Choroid plexus epithelial cell (primary cell): Measurements from ENCODE around the gene MS4A6A.
"Not testable (repeated sequence)": the region's sequence is repeated elsewhere in the genome, so short reads cannot be mapped to it uniquely, and the experiment has no call there.

Experiments used
- DNase-seq: peaks from one replicate; pipeline ENCODE4 v3.0.0-alpha.2; 2010; ENCODE audit warnings: low read depth
- H3K4me3 ChIP-seq: 2 replicates; pipeline ENCODE4 v1.5.1; 2011; ENCODE audit warnings: low read depth, mild to moderate bottlenecking, control low read depth, low read length, moderate library complexity
- TF ChIP-seq, protein P1 (sequence below): conservative IDR thresholded peaks from 2 replicates; pipeline ENCODE4 v1.5.1; 2011; ENCODE audit warnings: low read depth, mild to moderate bottlenecking, control low read depth, inconsistent platforms, low read length, moderate library complexity

Gene MS4A6A

DNA sequence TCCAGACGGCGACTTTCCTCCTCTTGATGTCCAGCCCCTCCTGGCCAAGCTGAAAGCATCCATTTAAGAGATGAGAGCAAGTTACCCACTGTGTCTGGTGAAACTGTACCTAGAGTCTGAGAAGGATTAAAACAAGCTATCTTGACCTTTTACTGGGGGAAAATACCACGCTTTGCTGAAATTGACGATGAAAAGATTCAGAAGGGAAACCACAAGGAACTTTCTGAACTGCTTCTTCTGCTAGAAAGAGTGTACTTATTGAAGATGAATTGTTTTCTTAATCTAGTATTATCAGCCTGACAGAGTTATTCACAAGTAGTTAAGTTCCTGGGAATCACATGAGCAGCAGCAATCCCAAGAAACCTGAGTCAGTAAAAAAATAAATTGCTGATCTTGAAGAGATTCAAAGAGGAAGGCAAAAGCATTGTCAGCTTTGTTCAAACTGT, 13.1 kb upstream of the MS4A6A start:
- no peak overlapping the region for H3K4me3 ChIP-seq
- TF ChIP-seq, protein P1, sequence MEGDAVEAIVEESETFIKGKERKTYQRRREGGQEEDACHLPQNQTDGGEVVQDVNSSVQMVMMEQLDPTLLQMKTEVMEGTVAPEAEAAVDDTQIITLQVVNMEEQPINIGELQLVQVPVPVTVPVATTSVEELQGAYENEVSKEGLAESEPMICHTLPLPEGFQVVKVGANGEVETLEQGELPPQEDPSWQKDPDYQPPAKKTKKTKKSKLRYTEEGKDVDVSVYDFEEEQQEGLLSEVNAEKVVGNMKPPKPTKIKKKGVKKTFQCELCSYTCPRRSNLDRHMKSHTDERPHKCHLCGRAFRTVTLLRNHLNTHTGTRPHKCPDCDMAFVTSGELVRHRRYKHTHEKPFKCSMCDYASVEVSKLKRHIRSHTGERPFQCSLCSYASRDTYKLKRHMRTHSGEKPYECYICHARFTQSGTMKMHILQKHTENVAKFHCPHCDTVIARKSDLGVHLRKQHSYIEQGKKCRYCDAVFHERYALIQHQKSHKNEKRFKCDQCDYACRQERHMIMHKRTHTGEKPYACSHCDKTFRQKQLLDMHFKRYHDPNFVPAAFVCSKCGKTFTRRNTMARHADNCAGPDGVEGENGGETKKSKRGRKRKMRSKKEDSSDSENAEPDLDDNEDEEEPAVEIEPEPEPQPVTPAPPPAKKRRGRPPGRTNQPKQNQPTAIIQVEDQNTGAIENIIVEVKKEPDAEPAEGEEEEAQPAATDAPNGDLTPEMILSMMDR = no peak
- DNase-seq = no peak

- H3K4me3 ChIP-seq = no peak overlapping the region
- no peak for DNase-seq
- TF ChIP-seq, protein P1 = no peak
Observed at GRCh38 chr11:60194511-60194910, 11.6 kb upstream of the MS4A6A start.

- TF ChIP-seq, protein P1 = peak; percentile 73
- DNase-seq = peak; percentile 52
- H3K4me3 ChIP-seq = no peak overlapping the region
Observed at GRCh38 chr11:60193687-60194433, 11.0 kb upstream of the MS4A6A start.

DNA sequence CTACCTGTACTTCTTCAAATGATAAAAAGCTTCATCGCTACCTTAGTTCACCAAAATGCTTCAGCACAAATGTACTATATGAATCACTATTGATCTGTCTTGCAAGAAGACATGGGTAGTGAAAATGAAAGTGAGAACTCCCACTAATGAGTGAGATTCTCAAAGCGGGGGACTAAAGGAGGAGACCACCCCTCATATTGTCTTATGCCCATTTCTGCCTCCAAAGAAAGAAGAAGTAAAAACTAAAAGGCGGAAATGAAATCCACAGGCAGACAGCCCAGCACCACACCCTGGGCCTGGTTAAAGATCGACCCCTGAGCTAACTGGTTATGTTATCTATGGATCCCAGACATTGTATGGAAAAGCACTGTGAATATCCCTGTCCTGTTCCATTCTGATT, 9.7 kb upstream of the MS4A6A start:
- not testable (repeated sequence) for H3K4me3 ChIP-seq, DNase-seq

DNA sequence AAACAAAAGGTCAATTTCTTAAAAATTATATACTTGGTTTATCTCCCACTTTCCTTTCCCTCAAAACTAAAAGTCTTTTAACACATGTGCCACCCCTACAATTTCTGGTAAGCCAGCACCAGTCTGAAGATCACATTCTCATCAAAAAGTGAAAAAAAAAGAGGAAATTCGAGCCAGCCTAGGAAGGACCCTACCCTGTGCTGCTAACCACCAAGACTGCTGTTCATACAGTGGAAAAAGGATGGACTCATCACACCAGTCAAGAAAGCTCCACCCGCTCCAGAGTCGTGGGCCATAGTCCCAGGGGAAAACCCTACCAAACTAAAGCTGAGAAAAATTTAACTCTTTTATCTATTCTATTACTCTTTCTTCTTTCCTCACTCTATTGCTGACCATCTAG, 5.6 kb upstream of the MS4A6A start:
- DNase-seq, H3K4me3 ChIP-seq: not testable (repeated sequence)

DNA sequence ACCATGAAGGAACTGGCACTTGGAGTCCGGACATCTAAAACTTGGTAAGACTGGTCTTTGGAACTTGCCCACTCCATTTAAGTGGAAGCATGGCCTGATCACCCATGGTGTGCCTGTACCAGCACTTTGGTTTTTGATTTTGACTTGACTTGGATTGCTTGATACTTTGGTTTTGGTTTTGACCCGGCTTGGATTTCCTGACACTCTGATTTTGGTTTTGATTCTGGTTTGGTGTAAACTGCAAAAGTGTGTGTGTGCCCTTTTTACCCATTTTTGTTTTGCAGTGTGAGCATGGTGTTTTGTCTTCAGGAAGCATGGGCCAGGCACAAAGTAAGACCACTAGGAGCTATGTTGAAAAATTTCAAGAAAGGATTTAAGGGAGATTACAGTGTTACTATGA, 3.2 kb upstream of the MS4A6A start:
- DNase-seq, H3K4me3 ChIP-seq: not testable (repeated sequence)

DNA sequence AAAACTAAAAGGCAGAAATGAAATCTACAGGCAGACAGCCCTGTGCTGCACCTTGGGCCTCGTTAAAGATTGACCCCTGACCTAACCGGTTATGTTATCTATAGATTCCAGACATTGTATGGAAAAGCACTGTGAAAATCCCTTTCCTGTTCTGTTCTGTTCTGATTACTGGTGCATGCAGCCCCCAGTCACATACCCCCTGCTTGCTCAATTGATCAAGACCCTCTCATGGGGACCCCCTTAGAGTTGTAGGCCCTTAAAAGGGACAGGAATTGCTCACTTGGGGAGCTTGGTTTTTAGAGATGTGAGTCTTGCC, 2.6 kb upstream of the MS4A6A start:
- H3K4me3 ChIP-seq, DNase-seq: not testable (repeated sequence)

- TF ChIP-seq, protein P1 = no peak
- no peak for DNase-seq
- no peak overlapping the region for H3K4me3 ChIP-seq
Observed at GRCh38 chr11:60184824-60185511, 2.1 kb upstream of the MS4A6A start.

DNA sequence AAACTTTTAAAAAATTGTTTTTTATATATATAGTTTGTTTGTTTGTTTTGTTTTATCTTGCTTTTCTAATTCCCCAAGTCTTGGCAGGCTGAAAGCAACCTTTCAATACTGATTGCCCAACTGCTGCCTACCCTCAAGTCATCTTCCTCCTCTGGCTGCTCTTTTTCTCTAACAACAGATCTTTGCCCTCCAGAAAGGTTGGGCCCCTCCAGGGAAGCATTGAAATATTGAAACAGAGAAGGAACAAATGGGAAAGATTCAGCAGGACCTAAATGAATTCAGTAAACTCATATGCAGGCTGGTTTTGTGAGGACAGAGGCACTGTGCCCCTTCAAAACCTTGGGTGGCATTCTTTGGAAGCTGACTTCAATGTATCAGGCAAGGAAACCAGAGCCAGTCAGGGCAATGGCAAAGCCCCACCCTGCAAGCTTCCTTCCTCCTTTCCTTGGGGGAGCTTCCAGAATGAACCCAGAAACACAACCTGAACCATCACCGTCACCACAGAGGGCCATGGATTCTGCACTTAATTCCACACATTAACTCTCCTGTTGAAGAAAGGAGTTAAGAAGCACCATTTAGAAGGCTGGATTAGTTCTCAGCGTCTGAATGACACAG, 815 bp upstream of the MS4A6A start:
- H3K4me3 ChIP-seq = no peak overlapping the region
- DNase-seq = no peak

More for the DNA sequence above, 815 bp upstream of the MS4A6A start:
- TF ChIP-seq, protein P1 = no peak
